Fibroblast of pulmonary artery (primary cell): ENCODE data around the gene LPIN3.

ENCODE experiments used
- DNase-seq: peaks from one replicate; pipeline ENCODE4 v3.0.0-alpha.2; 2010; ENCODE audit warnings: low read depth
- H3K4me3 ChIP-seq: replicated peaks from 2 replicates; pipeline ENCODE4 v1.5.1; 2011; ENCODE audit warnings: low read depth, mild to moderate bottlenecking, control low read depth, low read length, moderate library complexity
- CTCF ChIP-seq: IDR thresholded peaks from 2 replicates; pipeline ENCODE4 v1.5.1; 2011; ENCODE audit warnings: mild to moderate bottlenecking, control low read depth, low read length, inconsistent platforms; ENCODE audit errors: missing control alignments

LPIN3 gene

GRCh38 chr20:41334443-41335421 is 5.9 kb upstream of the LPIN3 start:
- no peak overlapping the region for H3K4me3 ChIP-seq
- no peak for DNase-seq
- no peak for TF ChIP-seq CTCF

GRCh38 chr20:41335591-41335990 is 5.0 kb upstream of the LPIN3 start:
- no peak for TF ChIP-seq CTCF
- no peak overlapping the region for H3K4me3 ChIP-seq
- DNase-seq, result no peak

- DNase-seq, result no peak
- no peak overlapping the region for H3K4me3 ChIP-seq
- TF ChIP-seq CTCF, result no peak
Measured at GRCh38 chr20:41336711-41337492, 3.7 kb upstream of the LPIN3 start.

GRCh38 chr20:41339957-41340326 is 679 bp upstream of the LPIN3 start:
- H3K4me3 ChIP-seq, result peak overlapping the region; percentile 55
- peak; percentile 88 for TF ChIP-seq CTCF
- peak; percentile 62 for DNase-seq

GRCh38 chr20:41342474-41343464 is 2.1 kb downstream of the LPIN3 start:
- H3K4me3 ChIP-seq, result no peak overlapping the region
- TF ChIP-seq CTCF, result no peak
- no peak for DNase-seq

GRCh38 chr20:41344477-41344876 is 3.9 kb downstream of the LPIN3 start:
- DNase-seq, result no peak
- H3K4me3 ChIP-seq, result no peak overlapping the region
- no peak for TF ChIP-seq CTCF
